GM21515 (cell line): ENCODE data around the gene ANTXRL.
"Not testable (repeated sequence)": the region's sequence is repeated elsewhere in the genome, so short reads cannot be mapped to it uniquely, and the experiment has no call there.

Source experiments
- ATAC-seq: cut with Tn5 transposase; IDR thresholded peaks from one replicate; pipeline ENCODE4 v1.9.1; 2021; ENCODE audit not compliant: unreplicated experiment

The ANTXRL gene

DNA sequence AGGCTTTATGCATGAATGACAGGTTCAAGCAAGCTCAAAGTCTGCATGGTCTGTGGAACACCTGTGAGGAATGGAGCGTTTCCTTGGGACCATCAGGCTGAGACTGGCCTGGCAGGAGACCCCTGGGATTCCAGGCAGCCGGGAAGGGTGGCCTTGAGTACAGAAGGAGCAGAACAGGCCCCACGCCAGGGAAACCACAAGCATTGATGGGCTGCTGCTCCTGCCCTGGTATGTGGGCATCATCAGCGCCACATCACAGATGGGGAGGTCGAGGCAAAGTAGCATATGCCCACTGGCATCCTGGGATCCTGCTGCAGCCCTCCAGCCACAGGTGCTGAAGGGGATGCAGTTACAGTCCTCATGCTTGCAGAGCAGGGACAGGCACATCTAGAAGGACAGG, 40.9 kb downstream of the ANTXRL start:
- ATAC-seq: no peak

DNA sequence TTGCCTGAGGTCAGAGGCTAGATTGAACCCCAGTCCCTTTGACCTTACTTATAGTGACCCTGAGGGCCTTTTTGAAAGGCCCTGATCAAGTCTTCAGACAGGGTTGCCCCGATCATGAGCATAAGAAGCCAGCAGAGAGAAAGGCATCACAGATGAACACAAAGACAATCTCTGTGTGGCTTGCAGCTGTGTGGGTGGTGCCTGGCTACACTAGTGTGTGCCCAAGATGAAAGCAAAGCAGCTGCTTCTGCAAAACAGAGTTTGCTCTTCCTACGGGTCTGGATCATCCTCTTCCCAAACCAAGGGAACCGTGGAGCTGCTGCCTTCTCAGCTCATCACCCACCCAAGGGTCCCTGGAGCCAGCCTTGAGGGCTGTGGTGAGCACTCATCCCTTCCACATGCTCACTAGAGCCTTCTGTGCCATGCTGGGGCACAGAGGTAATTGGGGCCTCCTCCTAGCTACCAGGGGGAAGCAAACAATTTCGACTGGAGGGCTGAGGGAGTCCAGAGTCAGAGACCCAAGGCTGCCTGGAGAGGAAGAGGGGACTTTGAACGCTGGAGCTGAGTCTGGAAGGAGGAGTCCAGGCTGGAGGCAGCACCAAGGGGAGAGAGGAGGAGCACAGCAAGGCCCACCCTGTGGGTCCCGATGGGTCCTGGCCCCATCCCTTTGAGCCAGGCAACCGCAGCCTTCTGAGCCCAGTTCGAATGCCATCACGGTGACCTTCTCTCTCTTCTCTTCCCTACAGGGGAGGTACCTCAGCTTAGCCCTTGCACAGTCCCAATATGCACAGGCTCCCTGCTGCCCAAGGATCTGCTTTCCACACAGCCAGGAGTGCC, 42.3 kb downstream of the ANTXRL start:
- ATAC-seq: no peak

DNA sequence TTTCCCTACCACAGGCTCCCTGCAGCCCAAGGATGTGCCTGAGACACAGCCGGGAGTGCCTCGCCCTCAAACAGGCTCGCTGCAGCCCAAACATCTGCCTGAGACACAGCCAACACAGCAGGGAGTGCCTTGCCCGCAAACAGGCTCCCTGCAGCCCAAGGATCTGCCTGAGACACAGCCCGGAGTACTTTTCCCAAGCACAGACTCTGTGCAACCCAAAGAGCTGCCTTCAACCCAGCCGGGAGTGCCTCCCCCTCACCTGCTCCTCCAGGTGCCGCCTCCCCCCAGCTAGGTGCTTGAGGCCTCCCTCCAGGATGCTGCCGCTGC, 42.9 kb downstream of the ANTXRL start:
- no peak for ATAC-seq

DNA sequence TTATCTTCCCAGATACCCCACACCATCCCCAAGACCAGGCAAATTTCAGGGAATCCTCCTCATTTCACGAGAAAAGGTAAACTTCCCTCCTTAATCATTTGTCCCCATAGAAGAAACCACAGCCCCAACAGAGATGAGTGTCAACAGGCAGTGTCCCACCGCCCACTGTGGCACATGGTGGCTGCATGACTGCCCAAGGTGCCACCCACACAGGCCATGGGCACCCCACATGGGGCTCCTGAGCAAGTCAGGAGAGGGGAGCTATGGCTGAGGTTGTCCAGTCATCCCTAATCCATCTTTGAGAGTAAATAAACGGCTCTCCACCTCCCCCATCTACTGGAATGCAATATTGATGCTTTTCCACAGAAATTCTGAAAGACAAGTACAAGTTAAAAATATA, 44.1 kb downstream of the ANTXRL start:
- ATAC-seq: no peak

DNA sequence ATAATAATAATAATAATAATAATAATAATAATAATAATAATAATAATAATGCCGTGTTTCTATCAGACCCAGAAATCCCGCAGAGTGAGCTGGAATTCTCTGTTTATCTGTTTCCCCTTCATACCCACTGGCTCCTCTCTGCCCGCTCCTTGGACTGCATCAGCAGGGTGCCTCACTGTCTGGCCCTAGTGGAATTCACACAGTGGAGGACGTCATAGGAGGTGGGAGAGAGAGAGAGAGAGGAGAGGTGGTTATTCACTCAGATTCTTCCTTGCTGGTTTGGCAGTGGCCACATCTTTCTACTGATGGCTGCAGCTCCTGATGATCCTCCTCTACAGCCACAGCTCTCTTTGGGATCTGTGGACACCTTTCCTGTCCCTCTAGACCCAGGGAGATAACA, 78.7 kb downstream of the ANTXRL start:
- not testable (repeated sequence) for ATAC-seq

DNA sequence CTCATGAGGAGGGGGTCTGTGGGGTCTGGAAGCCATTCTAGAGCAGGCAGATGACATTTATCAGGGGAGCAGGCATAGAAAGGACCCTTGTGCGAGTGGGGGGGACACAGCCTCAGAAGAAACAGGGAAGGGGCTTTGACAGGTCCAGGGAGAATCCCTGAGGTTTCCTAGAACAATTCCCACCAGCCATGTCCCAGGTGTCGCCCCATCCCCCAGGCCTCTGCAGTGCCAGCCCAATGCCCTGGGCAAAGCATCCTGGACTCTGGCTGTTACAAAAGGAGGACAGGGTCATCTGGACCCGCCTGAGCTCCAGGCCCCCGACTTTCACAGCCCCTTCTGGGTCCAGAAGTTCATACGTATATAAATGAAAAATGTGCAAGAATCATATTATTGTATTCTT, 80.4 kb downstream of the ANTXRL start:
- not testable (repeated sequence) for ATAC-seq

DNA sequence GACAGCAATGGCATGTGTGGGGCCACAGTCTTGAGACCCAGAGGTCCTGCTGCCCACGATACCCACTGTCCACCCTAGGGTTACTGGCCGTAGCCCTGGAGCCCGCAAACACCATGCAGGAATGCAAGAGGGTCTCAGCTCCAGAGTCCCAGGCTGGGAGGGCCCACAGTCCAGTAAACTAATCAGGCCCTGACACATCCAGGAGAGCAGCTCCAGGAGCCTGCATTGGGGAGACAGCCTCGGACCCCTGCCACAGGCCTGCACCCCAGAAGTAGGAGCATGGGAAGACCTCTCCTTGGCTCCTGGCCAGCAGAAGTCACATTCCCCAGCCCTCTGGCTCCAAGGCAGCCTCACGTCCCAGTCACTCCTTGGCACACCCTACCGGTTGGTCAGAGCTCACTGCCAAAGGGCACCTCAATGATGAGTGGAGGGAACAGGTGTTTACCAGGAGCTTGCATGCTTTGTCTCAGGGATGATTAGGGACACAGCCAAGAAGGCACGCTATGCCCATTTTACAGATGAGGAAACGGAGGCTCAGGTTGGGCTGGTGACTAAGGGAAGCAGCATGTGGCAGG, 81.0 kb downstream of the ANTXRL start:
- not testable (repeated sequence) for ATAC-seq

DNA sequence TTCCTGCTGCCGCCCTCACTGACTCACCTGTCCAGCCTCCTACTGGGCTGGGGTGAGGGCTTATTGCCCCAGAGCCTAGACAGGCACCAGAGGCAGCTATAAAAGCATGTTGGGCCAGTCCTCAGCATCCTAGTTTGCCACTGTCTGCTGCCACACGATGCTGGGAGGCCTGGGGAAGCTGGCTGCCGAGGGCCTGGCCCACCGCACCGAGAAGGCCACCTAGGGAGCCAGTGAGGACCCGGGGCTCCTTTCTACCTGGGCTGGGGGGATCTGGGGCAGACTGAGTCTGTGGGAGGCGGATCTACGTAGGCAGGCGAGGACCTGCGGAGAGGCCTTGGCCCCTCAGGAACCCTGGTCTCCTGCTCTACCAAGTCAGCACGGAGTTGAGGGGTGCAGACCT, 82.2 kb downstream of the ANTXRL start:
- not testable (repeated sequence) for ATAC-seq

DNA sequence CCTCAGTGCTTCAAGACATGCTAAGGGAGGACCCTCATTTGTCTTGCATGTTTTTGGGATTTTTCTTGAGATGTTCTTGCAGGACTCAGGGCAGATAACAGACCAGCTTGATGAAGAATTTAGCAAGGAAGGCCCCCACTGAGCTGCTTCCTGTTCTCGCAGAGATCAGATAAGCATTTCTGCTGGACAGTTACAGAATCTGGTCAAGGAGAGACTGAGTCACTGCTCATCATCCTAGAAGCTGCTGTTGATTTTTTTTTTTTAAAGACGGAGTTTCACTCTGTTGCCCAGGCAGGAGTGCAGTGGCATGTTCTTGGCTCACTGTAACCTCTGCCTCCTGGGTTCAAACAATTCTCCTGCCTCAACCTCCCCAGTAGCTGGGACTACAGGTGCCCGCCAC, 87.6 kb downstream of the ANTXRL start:
- not testable (repeated sequence) for ATAC-seq

DNA sequence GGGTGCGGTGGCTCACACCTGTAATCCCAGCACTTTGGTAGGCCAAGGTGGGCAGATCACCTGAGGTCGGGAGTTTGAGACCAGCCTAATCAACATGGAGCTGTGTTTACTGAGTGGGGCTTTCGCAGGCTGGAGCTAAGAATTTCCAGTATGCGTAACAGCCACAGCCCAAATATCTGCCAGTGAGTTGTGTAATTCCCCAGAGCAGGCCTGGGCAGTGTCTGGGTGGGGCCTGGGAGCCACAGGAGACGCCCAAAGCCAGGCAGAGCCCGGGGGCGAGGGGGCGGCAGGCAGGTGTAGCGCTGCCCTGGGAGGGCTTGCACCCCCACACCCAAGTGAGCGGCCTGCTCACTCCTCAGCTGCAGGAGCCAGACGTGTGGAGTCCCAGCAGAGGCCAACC, 88.6 kb downstream of the ANTXRL start, which contains the start of gene ANXA8L1:
Gene ANXA8L1 (plus strand): TSS at position 371 of the 400 bp plus-strand sequence. CDS start 76 bp downstream, outside the sequence.
- not testable (repeated sequence) for ATAC-seq

DNA sequence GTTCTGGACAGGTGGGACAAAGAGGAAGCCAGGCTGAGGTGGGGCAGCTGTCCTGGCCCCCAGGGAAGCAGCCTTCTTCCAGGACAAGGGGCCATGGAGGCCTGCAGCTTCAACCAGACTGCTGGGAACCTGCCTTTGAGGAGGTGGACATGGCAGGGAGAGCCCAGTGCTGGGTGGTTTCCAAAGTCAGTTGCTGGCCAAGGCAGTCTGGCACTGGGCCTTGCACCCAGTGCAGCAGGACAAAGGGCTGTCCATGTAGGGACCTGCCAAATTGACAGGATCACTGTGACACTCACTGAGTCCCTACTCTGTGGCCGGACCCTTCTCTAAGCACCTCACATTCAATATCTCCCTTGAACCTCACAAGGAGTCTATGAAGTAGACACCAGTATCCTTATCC, 90.2 kb downstream of the ANTXRL start:
- not testable (repeated sequence) for ATAC-seq

DNA sequence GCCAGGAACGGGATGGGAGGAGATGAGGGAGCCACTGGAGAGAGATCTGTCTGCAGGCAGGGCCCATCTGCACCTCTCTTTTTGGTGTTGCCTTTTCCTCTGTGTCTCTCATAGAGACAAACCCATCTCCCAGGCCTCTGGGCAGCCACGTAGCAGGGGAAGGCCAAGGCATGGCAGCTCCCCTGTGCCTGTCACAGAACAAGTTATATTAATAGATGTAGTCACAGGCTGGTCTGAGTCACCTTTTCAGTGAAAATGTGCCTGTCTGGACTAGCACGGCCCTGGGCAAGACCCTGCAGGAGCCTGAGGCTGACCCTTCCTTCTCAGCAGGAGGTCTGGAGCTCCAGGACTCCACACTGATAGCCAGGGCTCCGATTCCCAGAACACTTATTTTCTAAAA, 90.9 kb downstream of the ANTXRL start:
- ATAC-seq: not testable (repeated sequence)

DNA sequence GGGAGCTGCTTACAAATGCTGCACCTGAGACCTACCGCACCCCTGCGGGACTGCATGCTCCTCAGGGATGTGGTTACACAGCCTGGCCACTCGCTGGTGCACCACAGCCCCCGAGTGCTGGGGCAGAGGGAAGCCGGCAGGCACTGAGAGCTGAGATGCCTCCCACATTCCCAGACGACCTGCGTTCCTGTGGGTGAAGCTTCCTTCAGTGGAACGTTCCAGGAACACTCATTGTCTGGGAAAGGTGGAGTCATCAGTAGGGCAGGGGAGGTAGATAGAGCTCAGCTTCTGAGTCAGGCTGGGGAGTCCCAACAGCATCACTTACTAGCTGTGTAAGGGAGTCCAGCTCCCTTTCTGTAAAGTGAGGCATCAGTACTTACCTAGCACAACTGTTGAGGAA, 91.3 kb downstream of the ANTXRL start:
- not testable (repeated sequence) for ATAC-seq

DNA sequence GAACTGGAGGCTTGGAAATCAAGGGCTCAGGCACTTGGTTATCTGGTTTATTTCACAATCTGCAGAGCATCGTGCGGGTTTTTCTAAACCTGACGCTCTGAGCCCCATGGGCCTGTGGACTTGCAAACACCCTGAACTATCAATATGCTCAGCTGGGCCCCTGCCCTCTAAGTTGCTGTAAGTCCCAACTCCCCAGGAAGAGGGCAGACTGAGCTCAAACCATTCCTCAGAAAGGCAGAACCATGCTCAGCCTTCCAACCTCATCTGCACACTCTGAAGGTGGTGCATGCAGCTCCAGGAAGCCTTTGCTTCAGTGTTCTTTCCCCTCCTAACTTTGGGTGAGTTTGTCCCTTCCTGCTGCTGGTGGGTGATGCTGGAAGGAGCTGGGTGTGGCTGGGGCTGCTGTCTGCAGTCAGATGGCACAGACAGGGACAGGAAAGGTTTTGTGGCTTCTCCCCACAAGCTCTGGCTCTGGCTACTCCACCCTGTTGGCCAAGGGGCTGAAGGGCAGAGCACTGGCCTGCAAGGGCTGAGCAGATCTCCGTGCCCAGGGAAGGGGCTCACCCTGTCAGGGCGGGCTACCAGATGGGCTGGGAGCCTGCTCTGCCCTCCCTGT, 92.5 kb downstream of the ANTXRL start:
- not testable (repeated sequence) for ATAC-seq
